Measurements from ENCODE around the gene VWA1.
"Not testable (repeated sequence)": the region's sequence is repeated elsewhere in the genome, so short reads cannot be mapped to it uniquely, and the experiment has no call there.

The VWA1 gene

GRCh38 chr1:1435911-1436629 is 580 bp downstream of the VWA1 start:
- DNase-seq (ENCODE audit: low spot score), result peak; percentile 13

DNA sequence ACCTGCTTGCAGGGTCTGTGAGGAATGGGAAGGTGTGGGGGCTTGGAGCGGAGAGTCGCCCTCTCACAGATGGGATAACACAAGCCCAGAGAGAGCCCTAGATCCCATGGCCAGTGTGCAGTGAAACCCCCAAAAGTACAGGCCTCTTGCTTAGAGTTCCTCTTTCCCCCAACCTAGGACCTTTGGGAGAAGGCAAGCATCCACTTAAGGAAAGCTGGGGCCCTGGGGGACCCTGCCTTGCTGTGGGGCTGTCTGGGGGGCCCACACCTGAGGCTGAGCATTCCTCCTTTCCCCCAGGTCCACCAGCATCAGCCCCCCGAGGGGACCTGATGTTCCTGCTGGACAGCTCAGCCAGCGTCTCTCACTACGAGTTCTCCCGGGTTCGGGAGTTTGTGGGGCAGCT is 1.1 kb downstream of the VWA1 start:
- peak; percentile 15 for DNase-seq (ENCODE audit: low spot score)

- DNase-seq (ENCODE audit: low spot score), result peak; percentile 15
These were observed 1.8 kb downstream of the VWA1 start for GRCh38 chr1:1437033-1437903.

DNA sequence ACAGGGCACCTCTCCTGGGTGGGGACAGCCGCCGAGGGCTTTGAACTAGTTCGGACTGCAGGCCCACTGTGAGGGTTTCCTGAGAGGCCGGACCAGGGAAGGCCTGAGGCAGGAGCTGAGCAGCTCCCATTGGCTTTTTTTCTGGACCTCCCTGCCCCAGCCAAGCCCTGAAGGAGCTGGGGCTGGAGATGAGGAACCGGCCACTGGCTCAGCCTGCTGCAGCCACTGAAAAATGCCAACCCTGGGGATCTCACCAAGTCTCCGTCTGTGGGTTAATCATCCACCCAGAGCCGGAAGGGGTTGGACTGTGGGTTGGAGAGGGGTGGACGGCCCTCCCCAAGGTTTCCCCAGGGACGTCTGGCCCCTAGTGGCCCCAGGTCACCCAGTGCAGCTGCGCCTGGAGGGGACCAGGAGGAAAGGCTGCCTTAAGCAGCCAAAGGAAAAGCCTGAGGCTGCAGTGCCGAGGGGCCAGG is 2.5 kb downstream of the VWA1 start:
- DNase-seq (ENCODE audit: low spot score), result peak; percentile 35

DNA sequence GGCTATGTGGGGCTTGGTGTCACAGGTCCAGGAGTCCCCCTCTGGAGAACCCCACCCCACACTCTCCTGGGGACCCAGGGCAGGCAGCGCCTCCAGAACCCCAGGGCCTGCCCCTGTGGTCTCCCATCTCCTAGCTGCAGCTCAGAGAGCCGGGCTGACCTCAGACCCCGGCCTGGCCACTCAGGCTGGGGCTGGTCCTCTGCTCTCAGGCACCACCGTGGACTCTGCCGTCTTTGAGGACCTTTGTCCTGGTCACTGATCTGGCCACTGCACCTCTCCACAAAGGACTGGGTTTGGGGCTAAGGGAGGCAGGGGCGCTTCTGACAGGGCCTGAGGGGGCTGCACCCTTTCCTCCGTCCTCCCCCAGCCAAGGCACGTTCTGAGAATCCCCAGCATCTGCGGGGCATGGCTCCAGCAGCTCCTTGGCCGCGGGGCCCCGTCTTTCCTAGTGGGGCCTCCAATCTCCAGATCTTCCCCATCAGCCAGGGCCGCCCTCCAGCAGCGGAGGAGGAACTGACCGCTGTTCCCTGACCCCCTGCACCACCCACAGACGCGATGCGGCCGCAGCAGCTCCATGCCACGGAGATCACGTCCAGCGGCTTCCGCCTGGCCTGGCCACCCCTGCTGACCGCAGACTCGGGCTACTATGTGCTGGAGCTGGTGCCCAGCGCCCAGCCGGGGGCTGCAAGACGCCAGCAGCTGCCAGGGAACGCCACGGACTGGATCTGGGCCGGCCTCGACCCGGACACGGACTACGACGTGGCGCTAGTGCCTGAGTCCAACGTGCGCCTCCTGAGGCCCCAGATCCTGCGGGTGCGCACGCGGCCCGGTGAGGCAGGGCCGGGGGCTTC is 3.3 kb downstream of the VWA1 start:
- DNase-seq (ENCODE audit: low spot score), result no peak

DNA sequence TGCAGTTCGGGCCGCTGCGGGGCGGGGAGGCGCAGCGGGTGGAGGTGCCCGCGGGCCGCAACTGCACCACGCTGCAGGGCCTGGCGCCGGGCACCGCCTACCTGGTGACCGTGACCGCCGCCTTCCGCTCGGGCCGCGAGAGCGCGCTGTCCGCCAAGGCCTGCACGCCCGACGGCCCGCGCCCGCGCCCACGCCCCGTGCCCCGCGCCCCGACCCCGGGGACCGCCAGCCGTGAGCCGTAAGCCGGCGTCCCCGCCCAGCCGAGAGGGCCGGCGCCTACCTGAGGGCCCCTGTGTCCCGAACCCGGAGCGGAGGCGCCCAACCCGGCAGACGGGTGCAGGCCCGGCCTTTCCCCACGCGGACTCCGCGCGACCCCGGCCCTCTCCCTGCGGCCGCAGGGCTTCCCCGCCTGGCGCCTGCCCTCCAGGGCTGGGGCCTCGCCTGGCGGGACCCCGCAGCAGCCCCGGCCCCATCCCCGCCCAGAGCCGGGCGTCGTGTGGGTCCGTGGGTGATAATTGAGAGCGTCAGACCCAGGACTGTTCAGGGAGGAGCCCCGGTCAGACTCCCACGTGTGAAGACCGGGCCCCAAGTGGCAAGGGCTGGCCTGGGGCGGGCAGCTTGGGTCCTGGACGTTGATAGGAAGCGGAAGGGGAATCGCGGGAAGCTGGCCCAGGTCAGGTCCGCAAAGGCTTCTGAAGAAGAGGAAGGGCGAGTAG is 4.2 kb downstream of the VWA1 start:
- no peak for DNase-seq (ENCODE audit: low spot score)

DNA sequence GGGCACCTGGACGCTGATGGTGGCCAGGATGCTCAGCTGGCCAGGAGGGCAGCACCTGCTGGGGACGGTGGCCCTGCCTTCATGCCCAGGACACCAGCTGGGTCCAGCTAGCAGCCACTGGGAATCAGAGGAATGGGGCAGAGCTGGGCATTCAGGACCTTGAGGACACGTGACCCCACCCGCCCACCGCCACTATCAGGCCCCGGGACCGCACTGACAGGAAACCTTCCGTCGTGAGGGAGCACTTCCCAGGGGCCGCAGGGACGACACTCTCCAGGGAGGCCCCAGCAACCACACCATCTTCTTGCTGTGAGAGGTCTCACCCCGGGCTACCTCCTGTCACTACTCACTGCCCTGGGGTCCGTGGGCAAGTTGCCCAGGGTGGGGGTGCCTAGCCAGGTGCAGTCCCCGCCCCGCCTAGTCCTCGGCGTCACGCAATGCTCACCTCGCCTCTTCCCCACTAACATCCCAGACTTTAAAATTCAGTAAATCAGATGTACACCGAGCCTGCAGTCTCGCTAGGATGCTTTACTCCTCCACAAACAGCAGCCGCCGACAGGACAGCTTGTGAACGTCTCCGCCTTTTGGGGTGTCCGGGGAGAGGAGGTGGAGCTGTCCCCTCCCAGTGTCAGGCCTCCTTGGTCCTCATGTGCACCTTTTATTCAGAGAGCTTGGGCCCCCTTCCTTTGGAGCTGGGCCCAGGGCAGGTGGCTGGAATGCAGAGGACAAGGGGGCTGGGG is 4.9 kb downstream of the VWA1 start:
- peak; percentile 9 for DNase-seq (ENCODE audit: low spot score)

DNA sequence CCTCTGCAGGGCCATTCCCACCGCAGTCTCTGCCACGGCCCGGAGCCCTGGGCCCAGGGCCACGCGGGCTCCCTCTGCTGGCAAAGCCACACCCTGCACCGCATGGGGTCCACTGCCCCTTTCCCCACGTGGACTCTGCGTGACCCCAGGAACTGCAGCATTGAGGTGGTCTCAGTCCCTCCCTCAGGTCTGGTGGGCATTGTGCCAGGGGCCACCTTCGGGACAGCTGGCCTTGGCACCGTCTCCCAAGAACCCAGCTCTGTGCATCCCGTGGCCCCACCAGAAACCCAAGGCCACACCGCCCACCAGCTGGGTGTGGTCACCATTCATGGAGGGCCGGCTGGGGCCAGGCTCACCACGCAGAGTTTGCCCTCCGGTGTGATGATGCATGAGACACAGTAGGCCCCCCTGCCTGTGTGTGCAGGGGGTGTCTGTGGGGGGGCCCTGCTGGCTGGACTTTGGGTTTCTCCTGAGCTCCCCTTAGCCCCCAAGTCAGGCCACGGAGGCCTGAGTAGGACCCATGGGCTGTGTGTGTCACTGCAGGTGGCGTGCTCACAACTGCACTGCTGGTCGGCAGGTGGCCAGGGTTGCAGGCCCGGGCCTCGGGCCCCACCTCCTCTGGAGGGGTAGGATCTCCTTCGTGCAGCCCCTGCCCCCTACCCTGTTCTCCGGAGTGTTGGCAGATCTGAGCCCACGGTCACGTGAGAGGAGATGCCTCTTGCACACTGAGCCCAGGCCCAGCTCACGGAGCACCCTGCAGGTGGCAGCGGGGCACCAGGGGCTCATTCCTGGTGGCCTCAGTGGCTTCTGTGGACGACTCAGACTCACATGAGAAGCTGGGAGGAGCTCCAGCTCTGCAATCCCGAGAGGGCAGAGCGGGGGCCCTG is 5.8 kb downstream of the VWA1 start:
- DNase-seq (ENCODE audit: low spot score), result peak; percentile 90

DNA sequence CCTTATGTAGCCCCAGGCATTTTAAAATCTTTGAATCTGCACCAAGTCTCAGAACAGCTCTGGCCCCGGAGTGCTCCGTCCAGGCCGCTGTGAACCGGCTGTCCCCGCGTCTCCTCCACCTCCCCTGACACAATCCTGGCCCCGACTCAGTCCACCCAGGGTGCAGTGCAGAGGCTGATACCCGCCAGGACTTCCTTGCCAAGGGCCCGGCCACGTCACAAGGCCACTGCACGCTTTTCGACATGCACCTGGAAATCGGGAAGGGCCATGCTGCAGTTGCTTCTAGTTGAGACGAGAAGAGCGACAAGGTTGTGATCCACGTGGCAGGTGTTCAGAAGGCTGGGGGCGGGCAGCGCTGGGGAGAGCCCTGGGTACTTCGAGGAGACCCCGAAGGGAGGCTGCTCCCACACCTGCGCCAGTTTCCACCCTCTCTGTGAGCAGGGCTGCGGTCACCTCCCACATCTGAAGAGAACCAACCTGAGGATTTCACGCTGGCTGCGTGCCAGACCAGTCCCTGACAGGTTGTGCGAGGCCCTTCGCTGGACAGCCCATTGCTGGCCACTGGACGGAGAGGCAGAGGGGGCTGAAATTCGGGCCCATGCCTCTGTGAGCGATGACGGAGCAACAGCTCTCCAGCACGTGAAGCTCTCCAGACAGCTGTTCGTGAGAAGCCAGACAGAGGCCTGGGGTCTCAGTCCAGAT is 6.7 kb downstream of the VWA1 start:
- DNase-seq (ENCODE audit: low spot score), result no peak

GRCh38 chr1:1446631-1447030 is 11.1 kb downstream of the VWA1 start:
- DNase-seq (ENCODE audit: low spot score), result not testable (repeated sequence)

DNA sequence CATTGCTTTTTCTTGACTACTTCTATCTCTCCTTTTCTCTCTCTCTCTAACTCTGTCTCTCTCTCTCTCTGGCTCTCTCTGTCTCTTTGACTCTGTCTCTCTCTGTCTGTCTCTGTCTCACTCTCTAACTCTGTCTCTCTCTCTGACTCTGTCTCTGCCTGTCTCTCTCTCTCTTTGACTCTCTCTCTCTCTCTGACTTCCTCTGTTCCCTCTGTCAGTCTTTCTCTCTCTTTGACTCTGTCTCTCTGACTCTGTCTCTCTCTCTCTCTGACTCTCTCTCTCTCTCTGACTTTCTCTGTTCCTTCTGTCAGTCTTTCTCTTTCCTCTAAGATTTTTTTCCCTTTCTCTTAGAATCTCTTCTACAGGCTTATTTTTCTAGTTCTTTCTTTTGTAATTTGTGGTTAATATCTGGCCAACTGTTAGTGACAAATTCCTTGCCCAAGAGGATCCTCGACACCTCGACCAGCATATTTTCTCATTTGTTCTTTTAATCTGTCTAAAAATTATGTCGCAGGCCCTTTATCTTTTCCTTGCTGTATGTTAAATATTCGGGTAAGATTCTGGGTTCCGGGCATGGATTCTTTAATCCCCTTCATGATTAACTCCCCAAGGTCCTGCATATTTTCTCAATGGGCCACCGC is 13.7 kb downstream of the VWA1 start, which contains the start of gene ATAD3C:
Gene ATAD3C (plus strand): TSS at position 591 of the 641 bp plus-strand sequence. CDS start 995 bp downstream, outside the sequence.
- no peak for DNase-seq (ENCODE audit: low spot score)

DNA sequence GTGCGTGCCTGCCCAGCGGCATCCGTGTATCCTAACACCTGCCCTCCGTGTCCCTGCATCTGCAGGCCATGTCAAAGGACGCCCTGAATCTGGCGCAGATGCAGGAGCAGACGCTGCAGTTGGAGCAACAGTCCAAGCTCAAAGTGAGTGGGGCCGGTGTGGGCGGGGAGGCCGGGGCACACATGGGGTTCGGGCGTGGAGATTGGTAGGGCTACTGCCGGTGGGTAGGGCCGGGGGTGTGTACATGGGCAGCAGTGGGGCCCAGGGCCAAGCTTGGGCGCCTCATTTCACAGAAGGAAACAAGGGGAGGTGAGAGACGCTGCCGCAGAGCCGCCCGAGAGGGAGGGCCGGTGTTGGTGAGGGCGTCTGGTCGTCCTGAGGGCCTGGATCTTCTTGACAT is 15.1 kb downstream of the VWA1 start:
- DNase-seq (ENCODE audit: low spot score), result not testable (repeated sequence)

GRCh38 chr1:1451696-1452364 is 16.3 kb downstream of the VWA1 start:
- DNase-seq (ENCODE audit: low spot score), result no peak

DNA sequence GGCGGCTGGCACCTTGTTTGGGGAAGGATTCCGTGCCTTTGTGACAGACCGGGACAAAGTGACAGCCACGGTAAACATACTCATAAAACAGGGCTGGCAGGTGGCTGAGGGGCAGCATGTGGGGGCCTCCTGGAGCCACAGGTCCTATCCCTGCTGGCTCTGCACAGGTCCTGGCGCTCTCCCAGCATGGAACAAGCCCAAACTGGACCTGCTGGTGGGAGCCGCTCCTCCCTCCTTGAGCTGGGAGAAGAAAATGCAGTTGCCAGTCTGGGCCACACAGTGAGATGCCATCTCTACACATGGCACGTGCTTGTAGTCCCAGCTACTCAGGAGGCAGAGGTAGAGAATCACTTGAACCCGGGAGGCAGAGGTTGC is 16.9 kb downstream of the VWA1 start:
- DNase-seq (ENCODE audit: low spot score), result not testable (repeated sequence)

DNA sequence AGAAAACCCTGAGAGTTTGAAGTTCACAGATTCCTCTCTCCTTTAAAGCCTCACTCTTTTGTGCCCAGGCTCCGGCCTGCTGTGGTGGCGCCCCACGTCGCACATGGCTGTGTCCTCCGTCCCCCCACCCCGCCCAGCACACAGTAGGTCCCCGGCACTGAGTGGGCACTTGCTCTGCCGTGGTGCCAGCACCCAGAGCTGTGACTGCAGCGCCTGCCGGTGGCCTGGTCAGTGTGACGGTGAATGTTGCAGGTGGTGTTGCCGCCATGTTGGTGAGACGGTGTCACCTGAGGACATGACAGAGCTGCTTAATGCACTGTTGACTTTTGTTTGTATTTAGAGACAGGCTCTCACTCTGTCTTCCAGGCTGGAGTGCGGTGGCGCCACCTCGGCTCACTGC is 17.4 kb downstream of the VWA1 start:
- DNase-seq (ENCODE audit: low spot score), result no peak

GRCh38 chr1:1454286-1455056 is 19.0 kb downstream of the VWA1 start:
- not testable (repeated sequence) for DNase-seq (ENCODE audit: low spot score)

DNA sequence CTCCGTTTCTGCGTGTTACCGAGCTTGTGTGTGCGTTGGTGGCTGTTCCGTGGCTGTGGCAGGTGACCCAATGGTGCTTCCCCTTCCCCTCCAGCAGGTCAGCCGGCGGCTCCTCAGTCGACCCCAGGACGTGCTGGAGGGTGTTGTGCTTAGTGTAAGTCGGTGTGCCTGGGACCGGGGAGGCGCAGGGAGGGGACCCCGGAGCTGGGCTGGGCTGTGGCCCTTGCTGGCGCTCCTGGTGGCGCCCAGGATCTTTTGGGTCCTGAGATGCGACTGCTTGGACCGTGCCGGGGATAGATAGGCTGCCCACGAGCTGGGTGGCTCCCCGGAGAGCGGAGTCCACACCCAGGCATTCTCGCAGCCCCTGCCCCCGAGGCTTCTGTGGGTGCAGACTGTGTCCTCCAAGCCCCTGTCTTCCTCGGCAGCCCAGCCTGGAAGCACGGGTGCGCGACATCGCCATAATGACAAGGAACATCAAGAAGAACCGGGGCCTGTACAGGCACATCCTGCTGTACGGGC is 19.9 kb downstream of the VWA1 start:
- DNase-seq (ENCODE audit: low spot score), result no peak
